Lower leg skin (tissue), 4 donors: ENCODE data around the gene SEL1L3. TPM values are rescaled to one million over a fixed set of nuclear protein-coding genes. Genes with fewer than 3 reads are reported as not detected.

Experiments
- DNase-seq, 2 donors: peaks; one replicate each; pipeline ENCODE4 v3.0.0-alpha.2; 2019; ENCODE audit warnings: low spot score in 2 of 2
- H3K4me3 ChIP-seq: fragments of 200-600 bp; sonication (generic); 2 replicates; pipeline ENCODE4 v1.5.1; 2017; ENCODE audit warnings: mild to moderate bottlenecking, low read depth; ENCODE audit not compliant: poor library complexity, severe bottlenecking
- CTCF ChIP-seq, 3 donors: fragments of 450-650 bp; IDR thresholded peaks; one replicate each; pipeline ENCODE4 v1.5.1; 2016; ENCODE audit warnings: antibody characterized with exemption in 3 of 3, mild to moderate bottlenecking in 3 of 3, moderate library complexity in 2 of 3
- POLR2A ChIP-seq, 2 donors: fragments of 450-650 bp; IDR thresholded peaks; one replicate each; pipeline ENCODE4 v1.6.1; 2016 to 2017; ENCODE audit warnings: antibody characterized with exemption in 2 of 2, mild to moderate bottlenecking in 1 of 2, moderate library complexity in 1 of 2
- WGBS, 2 donors: methylation state at CpG; one replicate each; pipeline ENCODE4 v1.1.5; 2018; 5-methylcytosine and 5-hydroxymethylcytosine counted together
- intact Hi-C: fragments of 100-400 bp; cut with DNase I; formaldehyde crosslinking; loops from one replicate; pipeline ENCODE4 v1.15.0; 2023; ENCODE audit warnings: low total_unique reads
- total RNA-seq, 4 donors: library from RNA; depleted of rRNA; stranded (reverse); fragments of >200 nt; gene quantifications; one replicate each; pipeline ENCODE4 v1.1.0, GENCODE V29; 2016

Gene SEL1L3
- total RNA-seq, 4 donors from 2014 or later, result 5.2 to 20.1 (median 5.9) TPM

GRCh38 chr4:25890571-25891485 is 28.0 kb upstream of the SEL1L3 start:
- WGBS, 2 donors, result 62 to 63% methylated on average over 11 of the region's 11 CpGs
- DNase-seq, result no peak
- no peak for TF ChIP-seq POLR2A (IDR thresholded peaks at IDR 0.05)
- no peak for TF ChIP-seq CTCF (IDR thresholded peaks at IDR 0.05)
- no peak overlapping the region for H3K4me3 ChIP-seq
- intact Hi-C loops, result no loop called here

GRCh38 chr4:25889589-25890503 is 27.1 kb upstream of the SEL1L3 start:
- intact Hi-C loops, result no loop called here
- DNase-seq, result no peak
- TF ChIP-seq POLR2A (IDR thresholded peaks at IDR 0.05), result no peak
- TF ChIP-seq CTCF (IDR thresholded peaks at IDR 0.05), result no peak
- no peak overlapping the region for H3K4me3 ChIP-seq
- 90 to 91% methylated on average over 14 of the region's 14 CpGs for WGBS, 2 donors

GRCh38 chr4:25888781-25889180 is 26.0 kb upstream of the SEL1L3 start:
- intact Hi-C loops, result no loop called here

GRCh38 chr4:25884031-25884782 is 21.4 kb upstream of the SEL1L3 start:
- no peak overlapping the region for H3K4me3 ChIP-seq
- no peak for DNase-seq
- TF ChIP-seq CTCF (IDR thresholded peaks at IDR 0.05), result no peak
- TF ChIP-seq POLR2A (IDR thresholded peaks at IDR 0.05), result no peak
- WGBS, 2 donors, result 44 to 58% methylated on average over 5 of the region's 5 CpGs
- intact Hi-C loops, result no loop called here

More at GRCh38 chr4:25888781-25889180, 26.0 kb upstream of the SEL1L3 start:
- no peak for DNase-seq
- H3K4me3 ChIP-seq, result no peak overlapping the region
- TF ChIP-seq CTCF (IDR thresholded peaks at IDR 0.05), result no peak
- TF ChIP-seq POLR2A (IDR thresholded peaks at IDR 0.05), result no peak

GRCh38 chr4:25883565-25883964 is 20.8 kb upstream of the SEL1L3 start:
- intact Hi-C loops, result no loop called here
- H3K4me3 ChIP-seq, result no peak overlapping the region
- no peak for TF ChIP-seq CTCF (IDR thresholded peaks at IDR 0.05)
- no peak for TF ChIP-seq POLR2A (IDR thresholded peaks at IDR 0.05)
- no peak for DNase-seq
- WGBS, 2 donors, result 91 to 93% methylated on average over 2 of the region's 2 CpGs
